Right lobe of liver (tissue), 4 donors: ENCODE results near the gene ZNF408.

Source experiments
- POLR2A ChIP-seq: fragments of 450-650 bp; IDR thresholded peaks from one replicate; pipeline ENCODE4 v1.6.1; 2017; ENCODE audit warnings: antibody characterized with exemption, mild to moderate bottlenecking
- TF ChIP-seq, protein P1 (sequence below), 4 donors: fragments of 200-600 bp in 3 of 4; fragments of 450-650 bp in 1 of 4; IDR thresholded peaks; one replicate each; pipeline versions ENCODE4 v1.5.1 to v1.8.0; 2016 to 2022; ENCODE audit warnings: antibody characterized with exemption in 4 of 4, mild to moderate bottlenecking in 2 of 4
- donor health status: DM: no; HTN: no; CAD: no.
- donor health status: DM: no; HTN: no; CAD: no.
- donor health status: DM: no; HTN: yes; CAD: no.

DNA sequence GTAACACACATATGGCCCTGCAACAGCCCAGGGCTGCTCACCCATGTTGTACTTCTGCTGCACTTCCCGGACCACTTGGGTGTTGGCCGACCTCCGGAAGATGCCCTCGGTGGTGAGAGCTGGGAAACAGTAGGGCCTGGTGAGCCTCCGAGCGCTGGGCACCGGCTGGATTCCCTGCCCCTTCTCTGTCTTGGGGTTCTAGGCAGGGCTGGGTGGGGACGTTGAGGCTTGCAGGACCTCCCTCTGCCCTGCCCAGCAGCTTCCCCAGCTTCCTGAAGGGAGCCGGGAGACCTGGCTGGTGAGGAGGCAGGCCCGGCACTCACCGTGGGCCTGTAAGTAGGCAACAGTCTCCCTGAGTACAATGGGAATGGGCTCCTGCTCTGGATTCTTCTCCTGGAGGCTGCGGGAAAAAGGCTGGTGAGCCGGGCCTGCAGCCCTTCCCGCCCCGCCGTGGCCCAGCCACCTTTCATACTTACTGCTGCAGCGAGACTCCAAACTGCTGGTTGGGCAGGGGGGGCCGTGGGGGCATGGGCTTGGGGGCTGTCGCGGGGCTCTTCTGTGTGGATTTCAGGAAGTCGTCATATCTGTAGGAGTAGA is 20.6 kb upstream of the ZNF408 start:
- TF ChIP-seq, protein P1, sequence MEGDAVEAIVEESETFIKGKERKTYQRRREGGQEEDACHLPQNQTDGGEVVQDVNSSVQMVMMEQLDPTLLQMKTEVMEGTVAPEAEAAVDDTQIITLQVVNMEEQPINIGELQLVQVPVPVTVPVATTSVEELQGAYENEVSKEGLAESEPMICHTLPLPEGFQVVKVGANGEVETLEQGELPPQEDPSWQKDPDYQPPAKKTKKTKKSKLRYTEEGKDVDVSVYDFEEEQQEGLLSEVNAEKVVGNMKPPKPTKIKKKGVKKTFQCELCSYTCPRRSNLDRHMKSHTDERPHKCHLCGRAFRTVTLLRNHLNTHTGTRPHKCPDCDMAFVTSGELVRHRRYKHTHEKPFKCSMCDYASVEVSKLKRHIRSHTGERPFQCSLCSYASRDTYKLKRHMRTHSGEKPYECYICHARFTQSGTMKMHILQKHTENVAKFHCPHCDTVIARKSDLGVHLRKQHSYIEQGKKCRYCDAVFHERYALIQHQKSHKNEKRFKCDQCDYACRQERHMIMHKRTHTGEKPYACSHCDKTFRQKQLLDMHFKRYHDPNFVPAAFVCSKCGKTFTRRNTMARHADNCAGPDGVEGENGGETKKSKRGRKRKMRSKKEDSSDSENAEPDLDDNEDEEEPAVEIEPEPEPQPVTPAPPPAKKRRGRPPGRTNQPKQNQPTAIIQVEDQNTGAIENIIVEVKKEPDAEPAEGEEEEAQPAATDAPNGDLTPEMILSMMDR (IDR thresholded peaks at IDR 0.05): no peak
- no peak for TF ChIP-seq POLR2A
